Measurements from ENCODE around the gene GBA2.
A peak's percentile ranks its signal among the peaks of the same experiment; 100 is the strongest.

Gene GBA2

DNA sequence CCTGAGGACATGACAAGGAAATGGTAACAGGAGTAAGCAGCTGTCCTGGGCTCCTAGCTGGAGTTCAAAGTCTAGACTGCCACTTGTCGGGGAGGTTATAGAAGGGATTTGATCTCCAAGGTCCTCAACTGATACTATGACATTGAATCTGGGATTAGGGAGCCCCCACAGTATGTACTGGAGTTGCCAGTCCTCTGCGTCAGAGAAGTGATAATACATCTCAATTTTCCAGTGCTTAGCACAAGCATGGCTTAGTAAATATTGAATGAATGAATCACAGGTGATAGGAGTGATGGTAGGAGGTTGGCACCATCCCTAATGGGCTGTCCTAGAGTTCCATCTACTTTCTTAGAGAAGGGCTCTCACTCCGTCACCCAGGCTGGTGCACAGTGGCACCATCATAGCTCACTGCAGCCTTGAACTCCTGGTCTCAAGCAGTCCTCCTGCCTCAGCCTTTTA lies 53.1 kb downstream of the GBA2 start:
- DNase-seq (ENCODE audit: low read depth, low spot score): no peak

DNA sequence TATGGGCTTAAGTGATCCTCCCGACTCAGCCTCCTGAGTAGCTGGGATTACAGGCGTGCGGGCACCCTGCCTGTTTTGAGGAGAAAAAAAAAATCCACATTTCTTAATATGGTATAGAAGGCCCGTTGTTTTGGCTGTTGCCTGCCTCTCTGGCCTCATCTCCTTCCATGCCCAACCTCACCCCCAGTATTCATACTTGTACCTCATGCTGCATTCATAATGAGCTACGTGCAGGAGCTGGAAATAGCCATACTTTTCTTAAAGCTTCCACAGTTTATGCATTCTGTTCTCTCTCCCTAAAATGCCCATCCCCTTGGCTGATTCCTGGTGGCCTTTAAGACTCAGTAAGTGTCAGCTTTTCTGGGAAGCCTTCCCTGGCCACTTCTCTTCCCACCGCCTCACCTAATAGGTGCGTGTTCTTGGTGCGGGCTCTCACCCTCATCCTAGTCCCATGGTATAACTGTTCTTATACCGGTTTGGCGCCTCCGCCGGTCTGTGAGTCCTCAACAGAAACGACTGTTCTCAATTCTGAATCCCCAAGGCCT lies 57.2 kb downstream of the GBA2 start:
- peak; percentile 30 for DNase-seq (ENCODE audit: low read depth, low spot score)

DNA sequence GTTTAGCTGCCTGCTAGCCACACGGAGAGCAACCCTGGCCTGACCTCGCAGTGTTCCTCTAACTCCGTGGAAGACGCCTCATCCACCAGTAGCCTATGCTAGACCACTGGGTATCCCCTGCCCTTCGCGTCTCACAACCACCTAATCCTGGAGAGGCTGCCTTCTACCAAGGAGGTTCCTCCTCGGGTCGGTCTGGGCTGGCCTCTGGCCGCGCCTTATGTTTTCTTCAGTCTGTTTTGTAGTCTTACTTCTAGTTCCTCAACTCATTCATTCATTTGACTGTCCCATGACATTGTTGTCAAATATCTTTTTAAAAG lies 57.7 kb downstream of the GBA2 start:
- DNase-seq (ENCODE audit: low read depth, low spot score): peak; percentile 56

DNA sequence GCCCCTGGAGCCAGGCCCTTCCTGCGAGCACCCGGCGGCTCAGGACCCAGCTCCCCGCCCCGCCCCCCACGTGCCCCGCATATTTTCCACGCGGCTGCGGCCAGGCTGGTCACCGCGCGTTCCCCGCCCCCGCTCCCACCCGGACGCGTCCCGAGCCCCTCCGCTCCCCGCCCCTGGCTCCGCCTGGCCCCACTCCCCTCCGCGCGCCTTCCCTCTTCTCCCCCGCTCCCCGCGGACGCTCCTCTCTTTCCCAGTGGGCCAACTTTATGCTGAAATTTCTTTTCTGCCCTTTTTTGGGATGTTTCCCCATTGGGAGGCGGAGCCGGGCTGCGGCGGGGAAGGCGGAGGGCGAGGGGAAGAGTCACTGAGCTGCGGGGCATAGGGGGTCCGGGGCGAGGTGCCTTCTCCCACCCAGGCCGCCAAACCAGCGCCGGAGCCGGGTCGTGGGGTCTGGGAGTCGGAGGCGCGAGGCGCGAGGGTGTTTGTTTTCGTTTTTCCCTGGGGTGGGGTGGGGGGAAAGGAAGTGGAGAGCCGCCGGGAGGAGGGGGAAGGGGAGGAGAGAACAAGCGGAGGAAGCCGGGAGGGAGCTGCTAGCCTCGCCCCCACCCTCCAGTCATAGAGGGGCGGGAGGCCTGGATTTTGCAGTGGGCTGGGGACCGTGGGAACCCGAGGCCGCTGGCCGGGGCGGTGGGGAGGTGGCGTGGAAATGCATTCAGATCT lies 58.3 kb downstream of the GBA2 start:
- DNase-seq (ENCODE audit: low read depth, low spot score): peak; percentile 64

DNA sequence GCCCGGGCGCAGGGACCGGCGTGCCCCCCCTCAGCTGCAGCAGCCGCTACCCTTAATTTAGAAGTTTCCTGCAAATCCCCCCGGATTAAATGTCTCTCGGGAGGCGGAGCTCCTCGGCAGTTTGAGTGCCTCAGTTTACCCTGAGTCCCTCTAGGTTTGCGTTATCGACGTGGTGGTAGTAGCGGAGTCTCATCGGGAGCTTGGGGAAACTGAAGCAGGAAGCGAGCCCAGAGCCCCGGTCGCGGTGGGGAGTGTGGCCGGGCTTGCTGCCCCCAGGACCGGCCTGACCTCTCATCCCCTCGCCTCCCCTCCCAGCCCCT lies 58.8 kb downstream of the GBA2 start:
- DNase-seq (ENCODE audit: low read depth, low spot score): no peak

DNA sequence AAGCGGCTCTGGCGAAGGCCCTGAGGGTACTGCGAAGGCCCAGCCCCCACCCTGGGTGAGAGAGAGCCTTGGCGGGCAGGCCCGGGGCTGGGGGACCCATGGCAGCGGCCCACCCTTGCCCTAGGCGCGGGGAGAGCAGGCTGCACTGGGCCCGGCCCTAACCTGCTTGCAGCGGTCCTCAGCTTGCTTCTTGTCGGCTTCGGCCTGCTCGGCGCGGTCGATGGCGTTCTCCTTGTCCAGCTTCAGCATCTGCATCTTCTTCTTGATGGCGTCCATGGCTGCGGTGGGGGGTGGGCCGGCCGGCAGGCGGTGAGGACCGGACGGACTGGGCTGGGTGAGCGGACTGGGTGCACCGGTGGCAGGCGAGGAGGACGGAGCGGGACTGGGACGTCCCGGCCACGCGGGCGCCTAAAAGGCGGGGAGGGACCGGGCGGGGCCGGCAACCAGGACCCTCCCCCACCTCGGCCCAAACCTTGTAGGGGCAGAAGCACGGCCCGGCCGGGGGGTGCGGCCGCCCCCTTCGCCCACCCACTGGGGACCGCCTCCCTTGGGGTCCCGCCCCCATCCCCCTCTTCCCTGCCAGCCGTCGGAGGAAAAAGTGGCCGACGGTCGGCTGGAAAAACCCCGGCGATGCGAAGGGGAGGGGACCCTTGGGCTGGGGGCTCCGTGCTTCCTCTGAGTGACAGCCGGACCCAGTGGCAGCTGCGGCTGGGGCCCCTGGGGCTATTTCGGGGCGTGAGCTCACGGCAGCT lies 59.3 kb downstream of the GBA2 start, which contains the start of gene TPM2:
TSS of gene TPM2 (minus strand) at position 384 of the 752 bp plus-strand sequence. CDS start at position 276, 108 bp downstream.
- DNase-seq (ENCODE audit: low read depth, low spot score): peak; percentile 86

DNA sequence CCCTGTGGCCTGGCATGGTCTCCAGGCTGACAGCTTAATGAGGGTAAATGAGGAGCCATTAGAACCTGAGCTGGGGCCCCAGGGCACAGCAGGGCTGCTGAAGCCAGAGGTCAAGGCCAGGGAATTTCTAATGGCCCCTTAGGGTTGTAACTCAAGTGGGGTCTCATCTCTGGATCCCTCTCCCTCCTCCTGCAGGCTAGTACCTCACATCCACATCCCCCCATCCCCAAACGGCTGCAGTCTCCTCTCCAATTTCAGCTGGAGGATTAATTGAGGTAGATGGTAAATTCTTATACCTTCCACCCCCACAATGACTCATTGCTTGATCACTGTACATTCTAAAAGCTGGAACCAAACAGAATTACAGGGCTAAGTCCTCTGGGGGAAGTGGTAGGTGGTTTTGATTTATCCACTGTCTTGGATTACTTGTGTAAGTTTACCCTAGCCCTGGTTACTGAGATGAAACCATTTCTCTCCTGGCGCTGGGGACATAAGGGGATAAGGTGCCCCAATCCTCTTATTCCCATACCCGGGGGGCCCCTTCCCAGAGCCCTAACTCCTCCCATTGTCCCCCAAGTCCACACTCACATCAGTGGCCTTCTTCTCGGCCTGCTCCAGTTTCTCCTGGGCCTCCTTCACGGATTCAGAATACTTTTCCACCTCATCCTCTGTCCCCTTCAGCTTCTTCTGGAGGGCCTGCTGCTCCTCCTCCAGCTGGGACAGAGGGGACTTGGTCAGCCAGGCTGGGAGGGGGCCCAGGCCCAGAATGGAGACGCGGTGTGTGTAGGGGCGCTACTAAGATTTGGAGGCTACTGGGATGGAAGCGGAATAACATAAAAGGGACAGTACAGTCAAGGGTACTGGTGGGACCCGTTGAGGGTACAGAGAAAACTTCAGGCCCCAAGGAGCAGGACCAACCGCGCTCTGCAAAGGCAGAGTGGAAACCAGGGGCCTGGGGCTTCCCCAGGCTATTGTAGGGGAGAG lies 60.2 kb downstream of the GBA2 start:
- peak; percentile 11 for DNase-seq (ENCODE audit: low read depth, low spot score)

DNA sequence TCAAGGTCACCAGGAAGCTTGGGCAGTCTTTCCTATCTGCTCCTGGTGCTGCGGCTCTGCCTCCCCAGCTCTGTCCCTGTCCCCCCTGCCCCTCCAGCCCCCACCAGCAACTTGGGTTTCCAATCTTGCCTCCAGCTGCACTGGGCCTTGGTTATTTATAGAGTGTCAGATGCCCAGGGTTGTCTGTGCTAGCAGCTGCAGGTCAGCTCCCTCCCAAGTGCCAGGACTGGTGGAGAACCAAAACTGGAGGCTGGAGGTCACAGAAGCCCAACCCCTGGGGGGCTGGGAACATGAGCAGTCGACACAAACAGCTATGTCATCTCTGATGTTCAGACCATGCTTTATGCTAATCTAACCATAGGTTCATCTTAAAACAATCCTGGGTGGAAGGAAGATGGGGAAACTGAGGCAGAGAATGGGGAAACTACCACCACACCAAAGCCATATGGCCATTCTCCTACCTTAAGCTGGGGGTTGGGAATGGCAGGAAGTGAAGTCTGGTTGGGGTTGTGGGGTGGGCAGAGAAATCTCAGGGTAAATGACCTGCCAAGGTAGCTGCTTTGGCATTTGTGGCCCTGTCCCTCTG lies 61.0 kb downstream of the GBA2 start:
- DNase-seq (ENCODE audit: low read depth, low spot score): no peak

DNA sequence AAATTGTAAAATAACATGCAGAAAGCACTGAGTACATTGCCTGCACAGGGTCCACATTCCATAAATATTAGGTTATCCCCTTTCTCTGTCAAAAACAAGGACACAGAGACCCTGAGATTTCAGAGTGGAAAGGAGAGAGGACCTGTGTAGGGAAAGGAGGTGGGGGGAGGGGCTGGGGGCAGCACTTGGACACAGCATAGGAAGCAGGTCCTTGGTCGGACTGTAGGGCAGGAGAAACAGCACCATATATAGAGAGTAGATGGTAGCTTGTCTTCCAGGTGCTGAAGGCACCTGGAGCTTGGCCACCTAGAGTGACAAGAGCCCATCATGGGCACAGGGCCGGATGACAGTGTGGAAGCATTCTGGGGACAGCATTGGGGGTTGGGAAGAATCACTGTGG lies 61.7 kb downstream of the GBA2 start:
- DNase-seq (ENCODE audit: low read depth, low spot score): no peak
